Omental fat pad (tissue), 4 donors: ENCODE results near the gene PLG. TPM values are rescaled to one million over a fixed set of nuclear protein-coding genes. Genes with fewer than 3 reads are reported as not detected.
"Not testable (repeated sequence)": the region's sequence is repeated elsewhere in the genome, so short reads cannot be mapped to it uniquely, and the experiment has no call there.

Source experiments
- ATAC-seq: fragments of 150-250 bp; one replicate; pipeline ENCODE4 v1.9.1; 2016; ENCODE audit warnings: mild to moderate bottlenecking, moderate library complexity; ENCODE audit not compliant: low FRiP score
- DNase-seq: peaks from one replicate; pipeline ENCODE4 v3.0.0-alpha.2; 2019; ENCODE audit warnings: low spot score
- total RNA-seq, 4 donors: library from RNA; depleted of rRNA; stranded (reverse); fragments of >200 nt; gene quantifications; one replicate each; pipeline ENCODE4 v1.1.0, GENCODE V29; 2016
- TF ChIP-seq, protein P1 (sequence below), 3 donors: fragments of 450-650 bp; IDR thresholded peaks; one replicate each; pipeline ENCODE4 v1.5.1; 2016 to 2017; ENCODE audit warnings: antibody characterized with exemption in 3 of 3, mild to moderate bottlenecking in 3 of 3, moderate library complexity in 2 of 3

The PLG gene
- total RNA-seq, 4 donors from 2014 or later: not detected

DNA sequence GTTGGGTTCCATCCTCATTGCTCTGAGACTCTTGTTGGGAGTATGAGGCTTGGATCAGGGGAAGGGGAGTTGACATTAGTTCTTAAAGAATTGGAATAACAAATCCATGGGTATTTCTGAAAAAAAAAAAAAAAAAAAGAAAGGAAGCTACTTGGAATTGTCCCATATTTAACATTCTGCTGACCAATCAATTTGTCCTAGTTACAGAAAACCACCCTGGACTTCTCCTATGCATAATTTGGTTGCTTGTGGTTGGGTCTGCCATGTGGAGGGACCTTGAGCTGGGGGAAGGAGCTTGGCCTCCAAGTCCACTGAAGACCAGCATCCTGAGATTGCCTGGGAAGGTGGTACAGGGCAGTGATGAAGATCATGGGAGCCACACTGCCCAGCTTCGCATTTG is 32.6 kb downstream of the PLG start:
- DNase-seq: no peak
- TF ChIP-seq, protein P1, sequence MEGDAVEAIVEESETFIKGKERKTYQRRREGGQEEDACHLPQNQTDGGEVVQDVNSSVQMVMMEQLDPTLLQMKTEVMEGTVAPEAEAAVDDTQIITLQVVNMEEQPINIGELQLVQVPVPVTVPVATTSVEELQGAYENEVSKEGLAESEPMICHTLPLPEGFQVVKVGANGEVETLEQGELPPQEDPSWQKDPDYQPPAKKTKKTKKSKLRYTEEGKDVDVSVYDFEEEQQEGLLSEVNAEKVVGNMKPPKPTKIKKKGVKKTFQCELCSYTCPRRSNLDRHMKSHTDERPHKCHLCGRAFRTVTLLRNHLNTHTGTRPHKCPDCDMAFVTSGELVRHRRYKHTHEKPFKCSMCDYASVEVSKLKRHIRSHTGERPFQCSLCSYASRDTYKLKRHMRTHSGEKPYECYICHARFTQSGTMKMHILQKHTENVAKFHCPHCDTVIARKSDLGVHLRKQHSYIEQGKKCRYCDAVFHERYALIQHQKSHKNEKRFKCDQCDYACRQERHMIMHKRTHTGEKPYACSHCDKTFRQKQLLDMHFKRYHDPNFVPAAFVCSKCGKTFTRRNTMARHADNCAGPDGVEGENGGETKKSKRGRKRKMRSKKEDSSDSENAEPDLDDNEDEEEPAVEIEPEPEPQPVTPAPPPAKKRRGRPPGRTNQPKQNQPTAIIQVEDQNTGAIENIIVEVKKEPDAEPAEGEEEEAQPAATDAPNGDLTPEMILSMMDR (IDR thresholded peaks at IDR 0.05): no peak
- ATAC-seq: no peak

DNA sequence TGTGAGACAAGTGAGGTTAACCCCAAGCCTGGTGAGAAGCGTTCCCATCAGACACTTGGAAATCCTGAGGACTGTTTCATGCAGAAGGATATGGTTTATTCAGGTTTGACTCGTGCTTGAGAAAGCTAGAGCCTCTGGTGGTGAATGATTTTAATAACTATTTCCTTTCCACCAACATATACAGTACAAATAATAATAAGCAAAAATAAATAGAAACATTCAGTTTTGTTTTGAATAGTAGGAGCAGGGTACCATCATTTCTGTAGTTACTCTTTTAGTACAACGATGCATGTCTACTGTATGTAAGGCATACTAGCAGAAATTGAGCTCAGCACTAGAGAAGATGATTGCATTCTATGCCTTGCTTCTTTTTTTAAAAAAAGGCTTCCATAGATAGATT is 33.5 kb downstream of the PLG start:
- TF ChIP-seq, protein P1 (IDR thresholded peaks at IDR 0.05): no peak
- ATAC-seq (no peak), DNase-seq (no peak)

DNA sequence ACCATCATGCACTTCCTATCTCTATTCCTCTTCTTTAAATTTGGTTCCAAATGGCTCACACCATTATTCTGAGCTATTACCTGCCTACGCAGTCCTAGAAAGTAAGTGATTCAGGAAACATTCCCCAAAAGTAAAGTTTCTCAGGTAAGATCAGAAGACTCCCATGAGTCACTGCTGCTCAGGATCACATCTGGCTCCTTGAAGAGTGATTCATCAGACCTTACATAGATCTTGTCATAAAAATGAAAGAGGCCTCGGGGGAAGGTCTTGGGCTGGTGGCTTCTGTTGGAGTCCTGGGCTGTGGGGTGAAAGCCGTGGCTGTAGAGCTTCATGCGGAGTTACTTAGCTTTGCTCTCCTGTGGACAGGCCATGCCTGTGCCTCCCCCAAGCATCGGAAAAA is 35.9 kb downstream of the PLG start:
- TF ChIP-seq, protein P1 (IDR thresholded peaks at IDR 0.05): no peak
- DNase-seq: no peak
- no peak for ATAC-seq

DNA sequence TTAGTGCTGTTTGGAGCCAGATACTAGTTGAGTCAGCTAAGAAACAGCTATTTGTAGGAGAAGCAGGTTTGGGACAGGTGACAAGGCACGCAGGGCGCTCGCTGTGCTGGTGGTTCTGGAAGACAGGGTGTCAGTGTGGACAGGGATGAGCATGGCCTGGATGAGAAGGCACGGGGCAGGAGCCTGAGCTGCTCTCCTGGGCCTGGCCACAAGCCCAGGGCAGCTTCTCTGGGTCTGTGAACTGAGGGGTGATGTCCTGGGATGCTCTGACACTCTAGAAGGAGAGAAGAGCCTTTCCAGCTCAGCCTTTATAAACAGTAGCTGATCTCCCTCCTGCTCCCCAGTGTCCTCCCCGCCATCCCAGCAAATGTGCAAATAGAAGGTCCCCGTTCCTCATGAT is 37.9 kb downstream of the PLG start:
- no peak for DNase-seq
- ATAC-seq: no peak
- TF ChIP-seq, protein P1 (IDR thresholded peaks at IDR 0.05): no peak

DNA sequence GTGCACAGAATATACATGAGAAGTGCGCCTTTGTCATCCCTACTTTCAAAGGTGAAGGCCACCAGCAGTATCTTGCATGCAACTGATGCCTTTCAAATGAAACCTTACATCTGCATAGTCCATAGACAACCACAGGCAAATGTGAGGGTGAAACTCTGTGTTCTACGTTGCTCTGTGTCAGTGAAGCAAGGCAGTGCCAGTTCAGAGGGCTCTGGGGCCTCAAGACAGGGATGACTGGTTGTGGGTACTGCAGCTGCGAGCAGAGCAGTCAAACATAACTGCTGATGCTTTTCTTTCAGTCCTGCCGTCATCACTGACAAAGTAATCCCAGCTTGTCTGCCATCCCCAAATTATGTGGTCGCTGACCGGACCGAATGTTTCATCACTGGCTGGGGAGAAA is 39.0 kb downstream of the PLG start:
- ATAC-seq: not testable (repeated sequence)

DNA sequence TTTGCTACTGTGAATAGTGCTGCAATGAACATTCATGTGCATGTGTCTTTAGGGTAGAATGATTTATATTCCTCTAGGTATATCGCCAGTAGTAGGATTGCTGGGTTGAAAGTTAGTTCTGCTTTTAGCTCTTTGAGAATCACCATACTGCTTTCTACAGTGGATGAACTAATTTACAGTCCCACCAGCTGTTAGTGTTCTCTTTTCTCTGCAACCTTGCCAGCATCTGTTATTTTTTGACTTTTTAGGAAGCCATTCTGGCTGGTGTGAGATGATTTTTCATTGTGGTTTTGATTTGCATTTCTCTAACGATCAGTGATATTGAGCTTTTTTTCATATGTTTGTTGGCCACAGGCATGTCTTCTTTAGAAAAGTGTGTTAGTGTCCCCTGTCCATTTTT is 40.0 kb downstream of the PLG start:
- ATAC-seq: no peak
- TF ChIP-seq, protein P1 (IDR thresholded peaks at IDR 0.05): no peak

More for the DNA sequence above, 39.0 kb downstream of the PLG start:
- DNase-seq: not testable (repeated sequence)

DNA sequence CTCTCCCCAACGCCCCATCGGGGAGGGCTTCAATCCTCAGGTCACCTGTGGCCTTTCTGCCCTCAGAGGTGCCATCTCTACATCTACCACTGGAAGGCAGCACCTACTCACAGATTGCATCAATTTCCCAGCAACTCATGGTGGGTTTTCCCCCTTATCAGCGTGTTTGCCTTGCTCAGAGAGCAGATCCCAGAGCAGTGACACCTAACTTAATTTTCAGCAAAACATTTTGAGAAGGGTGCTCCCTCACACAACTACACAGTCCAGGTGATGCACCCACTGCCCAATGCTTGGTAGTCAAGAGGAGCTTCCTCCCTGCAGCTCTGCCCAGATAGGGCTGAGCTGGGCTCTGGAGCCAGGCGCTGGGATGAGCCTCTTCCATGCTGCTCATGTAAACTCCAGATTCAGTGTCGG is 48.2 kb downstream of the PLG start:
- peak; percentile 52 for ATAC-seq
- TF ChIP-seq, protein P1 (IDR thresholded peaks at IDR 0.05): no peak
- no peak for DNase-seq

More for the DNA sequence above, 40.0 kb downstream of the PLG start:
- no peak for DNase-seq

DNA sequence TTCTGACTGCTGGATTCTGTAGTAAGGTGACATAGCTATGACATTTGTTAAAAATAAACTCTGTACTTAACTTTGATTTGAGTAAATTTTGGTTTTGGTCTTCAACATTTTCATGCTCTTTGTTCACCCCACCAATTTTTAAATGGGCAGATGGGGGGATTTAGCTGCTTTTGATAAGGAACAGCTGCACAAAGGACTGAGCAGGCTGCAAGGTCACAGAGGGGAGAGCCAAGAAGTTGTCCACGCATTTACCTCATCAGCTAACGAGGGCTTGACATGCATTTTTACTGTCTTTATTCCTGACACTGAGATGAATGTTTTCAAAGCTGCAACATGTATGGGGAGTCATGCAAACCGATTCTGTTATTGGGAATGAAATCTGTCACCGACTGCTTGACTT is 51.2 kb downstream of the PLG start:
- ATAC-seq, DNase-seq: not testable (repeated sequence)
